AG08395 (cell line): Measurements from ENCODE around the gene MBD6.
"Not testable (repeated sequence)": the region's sequence is repeated elsewhere in the genome, so short reads cannot be mapped to it uniquely, and the experiment has no call there.

Experiments
- DNase-seq: peaks from one replicate; pipeline ENCODE4 v3.0.0; 2012; ENCODE audit warnings: mixed read lengths, low spot score

MBD6 gene

DNA sequence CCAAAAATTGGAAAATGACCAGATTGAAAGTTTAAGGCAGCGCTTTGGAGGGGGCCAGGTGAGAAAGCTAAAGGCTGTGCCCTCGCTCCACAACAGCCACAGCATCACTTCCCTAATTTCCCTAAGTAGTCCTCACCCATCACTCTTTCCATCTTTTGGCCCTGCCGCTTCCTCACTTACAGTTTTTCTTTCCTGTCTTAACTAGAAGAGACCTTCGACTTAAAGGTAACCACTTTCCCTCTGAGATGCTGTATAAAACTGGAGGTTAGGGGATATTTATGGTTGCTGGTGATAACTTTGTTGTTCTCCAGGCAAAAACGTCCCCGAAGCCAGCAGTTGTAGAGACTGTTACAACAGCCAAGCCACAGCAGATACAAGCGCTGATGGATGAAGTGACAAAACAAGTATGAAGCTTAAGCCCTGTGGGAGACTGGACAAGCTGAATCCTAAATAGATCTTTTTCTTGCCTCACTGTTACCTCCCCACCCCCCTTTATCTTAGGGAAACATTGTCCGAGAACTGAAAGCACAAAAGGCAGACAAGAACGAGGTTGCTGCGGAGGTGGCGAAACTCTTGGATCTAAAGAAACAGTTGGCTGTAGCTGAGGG lies 6.6 kb upstream of the MBD6 start:
- DNase-seq: no peak

DNA sequence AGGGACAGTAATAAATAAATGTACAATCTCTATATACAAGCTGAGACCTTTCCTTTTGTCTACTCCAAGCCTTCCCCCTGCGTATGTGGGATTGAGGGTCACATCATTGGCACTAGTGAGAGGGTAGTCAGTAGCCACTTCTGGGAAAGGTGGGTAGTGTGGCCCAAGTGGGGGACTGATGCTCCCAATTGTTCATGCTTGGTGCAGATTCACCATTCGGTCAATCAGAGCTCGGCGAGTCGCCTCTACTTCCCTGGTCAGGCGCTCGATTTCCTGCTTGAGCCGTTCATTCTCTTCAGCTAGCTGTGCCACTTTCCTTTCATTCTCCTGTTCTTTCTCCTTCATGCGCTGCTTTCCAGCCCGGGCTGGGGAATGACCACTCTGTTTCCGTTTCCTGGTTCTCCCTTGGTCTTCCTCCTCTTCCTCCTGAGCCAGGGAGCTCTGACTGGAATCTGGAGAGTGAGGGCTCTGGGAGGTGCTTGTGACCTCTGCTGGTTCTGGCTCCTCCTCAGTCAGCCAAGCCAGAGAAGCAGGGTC lies 5.9 kb upstream of the MBD6 start:
- no peak for DNase-seq

DNA sequence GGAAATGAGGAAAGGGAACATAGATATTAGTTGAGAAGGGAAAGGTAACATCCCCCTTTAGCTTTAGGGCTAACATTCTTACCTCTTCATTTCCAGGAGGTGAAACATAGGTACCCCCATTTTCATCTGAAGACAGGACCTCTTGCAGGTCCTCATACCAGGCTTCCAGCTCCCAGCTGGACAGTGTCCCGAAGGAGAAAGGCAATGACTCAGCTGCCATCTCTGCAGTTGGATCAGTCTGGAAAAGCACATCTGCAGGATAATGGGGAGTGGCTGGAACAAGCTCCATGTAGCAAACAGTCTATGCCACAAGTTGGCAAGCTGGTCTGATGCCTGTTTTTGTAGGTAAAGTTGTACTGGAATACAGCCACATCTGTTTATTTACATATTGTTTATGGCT lies 5.4 kb upstream of the MBD6 start:
- peak; percentile 61 for DNase-seq

- not testable (repeated sequence) for DNase-seq
These were observed 4.9 kb upstream of the MBD6 start for GRCh38 chr12:57517718-57518117.

DNA sequence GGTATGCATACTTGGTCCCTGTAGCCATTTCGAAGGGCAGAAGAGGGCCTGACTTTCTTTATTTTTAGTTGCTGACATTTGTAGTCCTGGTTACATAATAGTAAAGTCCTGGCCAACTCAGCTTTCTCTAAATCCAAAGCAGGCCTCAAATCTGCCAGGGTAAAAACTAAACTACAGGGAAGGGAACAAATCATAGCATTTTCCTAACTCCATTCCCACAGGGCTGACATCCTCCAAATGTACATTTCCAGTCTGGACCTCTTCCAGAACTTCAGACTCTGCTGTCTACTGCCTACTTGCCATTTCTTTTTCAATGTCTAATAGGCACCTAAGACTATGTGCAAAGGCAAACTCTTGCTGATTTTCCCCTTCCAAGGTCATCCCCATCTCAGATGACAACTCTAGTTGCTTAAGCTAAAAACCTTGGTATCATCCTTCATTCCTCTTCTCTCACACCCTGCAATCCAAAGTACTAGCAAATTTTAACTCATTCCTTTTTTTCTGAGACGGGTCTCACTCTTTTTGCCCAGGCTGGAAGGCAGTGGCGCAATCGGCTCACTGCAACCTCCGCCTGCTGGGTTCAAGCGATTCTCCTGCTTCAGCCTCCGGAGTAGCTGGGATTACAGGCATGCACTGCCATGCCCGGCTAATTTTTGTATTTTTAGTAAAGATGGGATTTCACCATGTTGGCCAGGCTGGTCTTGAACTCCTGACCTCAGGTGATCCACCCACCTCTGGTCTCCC lies 4.3 kb upstream of the MBD6 start:
- no peak for DNase-seq

GRCh38 chr12:57518920-57519795 lies 3.5 kb upstream of the MBD6 start:
- DNase-seq: no peak

DNA sequence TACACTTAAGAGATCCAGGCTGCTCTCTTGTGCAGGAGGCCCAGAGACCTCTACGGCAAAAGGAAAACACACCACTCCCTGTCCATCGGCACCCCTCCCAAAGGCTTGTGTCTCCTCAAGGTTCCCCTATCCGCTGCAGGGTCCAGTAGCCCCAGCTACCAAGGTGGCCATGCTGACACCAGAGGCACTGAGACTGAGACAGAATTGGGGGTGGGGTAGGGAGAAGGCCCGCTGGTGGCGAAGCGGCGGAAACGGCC lies 2.9 kb upstream of the MBD6 start:
- no peak for DNase-seq

GRCh38 chr12:57520053-57520818 lies 2.4 kb upstream of the MBD6 start, which contains the start of gene DDIT3:
Gene DDIT3, minus strand, starts transcription at chr12:57520514. Its CDS starts 3,108 bp downstream, at chr12:57517406.
- DNase-seq: peak; percentile 97

- no peak for DNase-seq
These were observed 1.1 kb upstream of the MBD6 start for GRCh38 chr12:57521525-57522010.

DNA sequence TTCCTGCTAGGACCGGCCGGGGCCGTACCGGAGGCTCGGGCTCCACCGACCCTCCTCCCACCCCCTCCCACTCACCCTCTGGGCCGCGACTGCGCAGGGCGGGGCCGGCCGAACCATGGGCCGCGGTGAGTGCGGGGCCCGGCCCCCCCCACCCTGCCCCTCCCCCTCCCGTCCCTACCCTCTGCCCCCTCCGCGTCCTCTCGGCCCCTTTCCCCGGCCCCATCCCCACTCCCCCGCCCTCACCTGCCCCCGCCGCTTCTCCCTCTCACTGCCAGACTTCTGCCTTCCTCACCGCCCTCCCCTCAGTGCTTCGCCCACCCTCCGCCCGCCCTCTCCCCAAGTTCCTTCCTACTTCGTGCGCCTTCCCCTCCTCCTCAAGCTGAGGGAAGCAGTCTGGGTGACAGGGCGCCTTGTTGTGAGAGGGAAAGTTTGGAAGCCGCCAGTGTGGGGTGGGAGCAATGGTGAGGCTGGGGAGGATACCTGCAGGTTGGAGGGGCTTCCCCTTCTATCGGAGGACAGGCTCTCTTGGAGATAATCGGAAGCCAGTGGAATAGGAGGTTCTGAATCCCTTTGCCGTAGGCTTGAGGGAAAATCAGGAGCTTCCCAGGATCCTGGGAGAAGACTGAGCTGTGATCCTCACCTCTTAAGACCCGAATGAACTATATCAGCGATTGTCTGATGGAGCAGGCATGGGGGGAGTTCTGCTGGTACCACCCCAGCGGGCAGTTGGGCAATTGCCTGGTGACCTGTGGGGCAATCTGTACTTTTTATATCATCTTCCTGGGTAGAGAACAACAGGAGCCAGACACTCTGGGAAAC lies 472 bp downstream of the MBD6 start:
- DNase-seq: no peak

GRCh38 chr12:57523706-57524614 lies 1.3 kb downstream of the MBD6 start:
- no peak for DNase-seq

- no peak for DNase-seq
These were observed 2.4 kb downstream of the MBD6 start for GRCh38 chr12:57524814-57525614.

DNA sequence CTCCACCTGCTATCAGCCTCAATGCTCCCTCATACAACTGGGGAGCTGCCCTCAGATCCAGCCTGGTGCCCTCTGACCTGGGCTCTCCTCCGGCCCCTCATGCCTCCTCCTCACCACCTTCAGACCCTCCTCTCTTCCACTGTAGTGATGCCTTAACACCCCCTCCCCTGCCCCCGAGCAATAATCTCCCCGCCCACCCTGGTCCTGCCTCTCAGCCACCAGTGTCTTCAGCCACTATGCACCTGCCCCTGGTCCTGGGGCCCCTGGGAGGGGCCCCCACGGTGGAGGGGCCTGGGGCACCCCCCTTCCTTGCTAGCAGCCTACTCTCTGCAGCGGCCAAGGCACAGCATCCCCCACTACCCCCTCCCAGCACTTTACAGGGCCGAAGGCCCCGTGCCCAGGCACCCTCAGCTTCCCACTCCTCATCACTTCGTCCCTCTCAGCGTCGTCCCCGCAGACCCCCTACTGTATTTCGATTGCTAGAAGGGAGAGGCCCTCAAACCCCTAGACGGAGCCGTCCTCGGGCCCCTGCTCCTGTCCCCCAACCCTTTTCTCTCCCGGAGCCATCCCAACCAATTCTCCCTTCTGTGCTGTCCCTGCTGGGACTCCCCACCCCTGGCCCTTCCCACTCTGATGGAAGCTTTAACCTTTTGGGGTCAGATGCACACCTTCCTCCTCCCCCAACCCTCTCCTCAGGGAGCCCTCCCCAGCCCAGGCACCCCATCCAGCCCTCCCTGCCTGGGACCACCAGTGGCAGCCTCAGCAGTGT lies 3.2 kb downstream of the MBD6 start:
- no peak for DNase-seq

- no peak for DNase-seq
These were observed 4.0 kb downstream of the MBD6 start for GRCh38 chr12:57526477-57527126.

DNA sequence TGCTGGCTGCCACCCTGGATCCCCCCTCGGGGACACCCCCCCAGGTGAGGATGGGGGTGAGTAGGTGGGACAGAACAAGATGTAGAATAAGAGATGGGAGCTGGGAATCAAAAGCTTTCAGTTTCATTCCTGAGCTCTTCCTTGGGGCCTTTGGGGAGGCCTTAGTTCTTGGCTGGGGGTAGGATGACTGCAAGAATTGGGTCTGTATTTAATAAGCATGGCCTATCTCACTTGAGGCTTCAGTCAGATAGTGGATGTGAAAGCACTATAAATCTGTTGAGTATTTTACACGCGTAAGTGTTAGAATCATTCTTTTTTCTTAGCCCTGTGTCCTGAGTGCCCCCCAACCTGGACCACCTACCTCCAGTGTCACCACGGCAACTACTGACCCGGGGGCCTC lies 4.6 kb downstream of the MBD6 start:
- DNase-seq: no peak

DNA sequence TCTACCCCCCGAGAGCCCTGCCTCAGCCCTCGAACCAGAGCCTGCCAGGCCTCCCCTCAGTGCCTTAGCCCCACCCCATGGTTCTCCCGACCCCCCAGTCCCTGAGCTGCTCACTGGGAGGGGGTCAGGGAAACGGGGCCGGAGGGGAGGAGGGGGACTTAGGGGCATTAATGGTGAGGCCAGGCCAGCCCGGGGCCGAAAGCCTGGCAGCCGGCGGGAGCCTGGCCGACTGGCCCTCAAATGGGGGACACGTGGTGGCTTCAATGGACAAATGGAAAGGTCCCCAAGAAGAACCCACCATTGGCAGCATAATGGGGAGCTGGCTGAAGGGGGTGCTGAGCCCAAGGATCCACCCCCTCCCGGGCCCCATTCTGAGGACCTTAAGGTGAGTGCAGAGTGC lies 5.6 kb downstream of the MBD6 start:
- no peak for DNase-seq

DNA sequence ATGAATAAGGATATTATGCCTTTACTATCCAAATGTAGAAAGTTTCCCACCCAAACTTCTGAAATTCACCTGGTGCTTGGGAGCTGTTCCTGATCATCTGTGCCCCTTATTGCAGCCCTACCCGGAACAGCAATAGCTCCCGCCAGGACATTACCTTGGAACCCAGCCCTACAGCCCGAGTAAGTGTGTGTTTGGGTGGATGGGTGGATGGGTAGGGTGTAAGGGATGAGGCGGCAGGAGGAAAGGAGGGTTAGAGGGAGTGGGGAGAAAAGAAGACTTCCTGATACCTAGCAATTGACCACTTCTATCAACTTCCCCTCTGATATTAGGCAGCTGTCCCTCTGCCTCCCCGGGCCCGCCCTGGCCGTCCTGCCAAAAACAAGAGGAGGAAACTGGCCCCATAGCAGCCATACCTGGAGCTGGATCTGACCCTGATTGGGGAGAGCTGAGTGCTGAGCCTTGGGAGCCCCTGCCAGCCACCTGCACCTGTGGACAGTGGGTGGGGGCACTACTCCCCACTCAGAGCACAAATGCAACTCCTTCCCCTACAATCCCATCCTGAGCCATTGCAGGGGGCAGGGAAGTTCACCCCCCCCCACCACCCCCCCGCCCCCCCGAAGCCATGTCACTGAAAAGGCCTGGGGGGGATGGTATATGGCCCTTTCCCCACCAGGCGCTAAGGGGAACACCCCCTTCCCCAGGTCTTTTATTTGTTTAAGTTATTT lies 6.4 kb downstream of the MBD6 start:
- DNase-seq: no peak
